Sigmoid colon (tissue), 7 donors: ENCODE measurements around the gene PARL. TPM values are rescaled to one million over a fixed set of nuclear protein-coding genes. Genes with fewer than 3 reads are reported as not detected.

ENCODE experiments used
- DNase-seq: peaks from one replicate; pipeline ENCODE4 v3.0.0-alpha.2; 2019
- H3K27ac ChIP-seq, 4 donors: fragments of 200-600 bp; sonication (generic); one replicate each; pipeline ENCODE4 v1.5.1; 2016 to 2019; ENCODE audit warnings: mild to moderate bottlenecking in 1 of 4
- H3K27me3 ChIP-seq, 3 donors: fragments of 200-600 bp; sonication (generic); one replicate each; pipeline ENCODE4 v1.5.1; 2019; ENCODE audit warnings: mild to moderate bottlenecking in 1 of 3
- H3K36me3 ChIP-seq, 4 donors: fragments of 200-600 bp; sonication (generic); one replicate each; pipeline ENCODE4 v1.5.1; 2016 to 2019
- H3K4me1 ChIP-seq, 4 donors: fragments of 200-600 bp; sonication (generic); one replicate each; pipeline ENCODE4 v1.5.1; 2017 to 2019
- H3K4me3 ChIP-seq, 4 donors: fragments of 200-600 bp; sonication (generic); one replicate each; pipeline ENCODE4 v1.5.1; 2017 to 2019; ENCODE audit warnings: mild to moderate bottlenecking in 2 of 4, moderate library complexity in 1 of 4
- H3K9me3 ChIP-seq, 4 donors: fragments of 200-600 bp in 3 of 4; sonication (generic) in 3 of 4; one replicate each; pipeline versions ENCODE4 v1.5.1 to v1.6.1; 2013 to 2019
- CTCF ChIP-seq, 4 experiments: fragments of 450-650 bp in 3 of 4; fragments of 200-600 bp in 1 of 4; IDR thresholded peaks; one replicate each; pipeline ENCODE4 v1.5.1; 2016 to 2019; ENCODE audit warnings: antibody characterized with exemption in 4 of 4, mild to moderate bottlenecking in 3 of 4, moderate library complexity in 2 of 4
- EP300 ChIP-seq, 4 donors: sonication (generic); formaldehyde crosslinking; IDR thresholded peaks; one replicate each; pipeline ENCODE4 v1.6.1; 2017; ENCODE audit warnings: antibody characterized with exemption in 4 of 4
- POLR2A ChIP-seq, 2 donors: fragments of 450-650 bp; IDR thresholded peaks; one replicate each; pipeline ENCODE4 v1.6.1; 2016; ENCODE audit warnings: antibody characterized with exemption in 2 of 2, mild to moderate bottlenecking in 2 of 2, moderate library complexity in 2 of 2
- POLR2AphosphoS5 ChIP-seq, 4 donors: sonication (generic); formaldehyde crosslinking; IDR thresholded peaks; one replicate each; pipeline ENCODE4 v1.6.1; 2017; ENCODE audit warnings: antibody characterized with exemption in 4 of 4
- WGBS, 2 donors: extraction: QIAGEN DNeasy Blood & Tissue Kit; methylation state at CpG; one replicate each; pipeline ENCODE4 v1.1.7; 2013; 5-methylcytosine and 5-hydroxymethylcytosine counted together
- intact Hi-C: fragments of 100-400 bp; cut with DNase I; formaldehyde crosslinking; loops from one replicate; pipeline ENCODE4 v1.15.1; 2023
- polyA plus RNA-seq, 3 donors: library from polyadenylated mRNA; stranded (reverse); fragments of 200-250 nt; gene quantifications; one replicate each; pipeline ENCODE4 v1.2.3, GENCODE V29; 2013
- total RNA-seq, 4 donors: library from RNA; depleted of rRNA; stranded (reverse); fragments of >200 nt; gene quantifications; one replicate each; pipeline ENCODE4 v1.1.0, GENCODE V29; 2016
- donor health status: healthy with polysubstance abuse.
- donor health status: Bipolar disorder and iron deficiency.
- donor health status: healthy.

PARL gene
- total and polyA plus RNA-seq, 7 donors: 52.1 to 87.9 (median 58.3) TPM

DNA sequence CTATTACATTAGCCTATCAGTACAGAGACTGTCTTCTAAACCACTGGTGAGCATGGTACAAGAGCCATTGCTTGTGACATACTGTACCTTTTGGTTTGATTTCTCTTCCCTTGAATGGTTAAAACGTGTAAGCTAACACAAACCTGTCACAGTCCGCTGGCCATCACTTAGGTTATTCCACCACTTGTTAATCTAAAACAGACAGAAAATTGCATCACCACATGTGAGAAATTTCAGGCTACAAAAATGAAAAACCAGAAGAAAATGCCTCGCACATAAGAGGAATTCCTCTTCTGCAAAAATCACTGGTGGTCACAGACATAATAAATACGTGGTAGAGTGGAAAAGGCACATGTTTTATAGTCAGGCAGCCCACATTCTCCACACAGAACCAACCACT lies 22.1 kb downstream of the PARL start:
- H3K27me3 ChIP-seq: no peaks in the 10 kb centered on the region
- TF ChIP-seq POLR2AphosphoS5 (IDR thresholded peaks at IDR 0.05) (no peak), EP300 (IDR thresholded peaks at IDR 0.05) (no peak), POLR2A (IDR thresholded peaks at IDR 0.05) (no peak), CTCF (IDR thresholded peaks at IDR 0.05) (no peak)
- no peaks in the 10 kb centered on the region for H3K9me3 ChIP-seq
- H3K4me3 ChIP-seq: no peak overlapping the region
- intact Hi-C loops: no loop called here
- no peaks in the 10 kb centered on the region for H3K4me1 ChIP-seq
- 90 to 92% methylated on average over 4 of the region's 4 CpGs for WGBS, 2 donors
- no peak overlapping the region for H3K27ac ChIP-seq
- no peak for DNase-seq
- H3K36me3 ChIP-seq: peaks cover 5 to 97% (median 52%) of the 10 kb centered on the region in 4 donors

- Histone ChIP-seq H3K36me3 (peaks cover 7 to 74% (median 31%) of the 10 kb centered on the region in 4 donors), H3K27ac (no peak overlapping the region), H3K9me3 (no peaks in the 10 kb centered on the region), H3K27me3 (no peaks in the 10 kb centered on the region), H3K4me1 (no peaks in the 10 kb centered on the region), H3K4me3 (no peak overlapping the region)
- TF ChIP-seq EP300 (IDR thresholded peaks at IDR 0.05): no peak
- TF ChIP-seq POLR2AphosphoS5 (IDR thresholded peaks at IDR 0.05): no peak
- no peak for TF ChIP-seq CTCF (IDR thresholded peaks at IDR 0.05)
- no peak for TF ChIP-seq POLR2A (IDR thresholded peaks at IDR 0.05)
- DNase-seq: no peak
- intact Hi-C loops: no loop called here
- WGBS, 2 donors: 95 to 97% methylated on average over 3 of the region's 3 CpGs
These were observed 26.8 kb downstream of the PARL start for GRCh38 chr3:183857863-183858262.

DNA sequence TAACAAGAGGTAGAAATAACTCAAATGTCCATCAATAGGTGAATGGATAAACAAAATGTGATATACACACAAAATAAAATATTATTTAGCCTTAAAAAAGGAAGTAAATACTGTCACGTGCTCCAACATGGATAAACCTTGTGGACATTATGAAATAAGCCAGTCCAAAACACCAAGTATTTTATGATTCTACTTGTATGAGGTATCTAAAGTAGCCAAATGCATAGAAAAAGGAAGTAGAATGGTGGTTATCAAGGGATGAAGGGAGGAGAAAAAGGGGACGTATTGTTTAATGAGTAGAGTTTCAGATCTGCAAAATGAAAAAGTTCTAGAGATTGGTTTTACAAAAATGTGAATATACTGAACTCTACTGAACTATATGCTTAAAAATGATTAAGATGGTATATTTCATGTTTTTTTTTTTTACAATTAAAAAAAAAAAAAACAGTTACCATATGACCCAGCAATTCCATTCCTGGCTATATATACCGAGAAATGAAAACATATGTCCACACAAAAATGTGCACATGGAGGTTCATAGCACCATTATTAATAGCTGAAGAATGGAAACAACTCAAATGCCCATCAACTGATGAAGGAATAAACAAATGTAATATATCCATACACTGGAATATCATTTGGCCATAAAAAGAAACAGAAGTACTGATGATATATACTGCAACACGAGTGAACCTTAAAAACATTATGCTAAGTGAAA lies 30.2 kb downstream of the PARL start:
- Histone ChIP-seq H3K4me3 (no peak overlapping the region), H3K4me1 (no peaks in the 10 kb centered on the region), H3K27me3 (no peaks in the 10 kb centered on the region), H3K36me3 (peaks cover 3 to 70% (median 12%) of the 10 kb centered on the region in 4 donors), H3K27ac (no peak overlapping the region), H3K9me3 (no peaks in the 10 kb centered on the region)
- no peak for DNase-seq
- TF ChIP-seq EP300 (IDR thresholded peaks at IDR 0.05) (no peak), POLR2AphosphoS5 (IDR thresholded peaks at IDR 0.05) (no peak), POLR2A (IDR thresholded peaks at IDR 0.05) (no peak), CTCF (IDR thresholded peaks at IDR 0.05) (no peak)
- WGBS, 2 donors: 88 to 94% methylated on average over 4 of the region's 4 CpGs
- intact Hi-C loops: no loop called here

- intact Hi-C loops: no loop called here
- Histone ChIP-seq H3K9me3 (no peaks in the 10 kb centered on the region), H3K4me1 (no peaks in the 10 kb centered on the region), H3K4me3 (no peak overlapping the region), H3K36me3 (peaks cover 9 to 81% (median 16%) of the 10 kb centered on the region in 4 donors), H3K27me3 (no peaks in the 10 kb centered on the region), H3K27ac (no peak overlapping the region)
- TF ChIP-seq CTCF (IDR thresholded peaks at IDR 0.05): no peak
- no peak for TF ChIP-seq EP300 (IDR thresholded peaks at IDR 0.05)
- TF ChIP-seq POLR2A (IDR thresholded peaks at IDR 0.05): no peak
- no peak for TF ChIP-seq POLR2AphosphoS5 (IDR thresholded peaks at IDR 0.05)
- WGBS, 2 donors: 87 to 92% methylated on average over 13 of the region's 13 CpGs
- no peak for DNase-seq
These were observed 38.9 kb downstream of the PARL start for GRCh38 chr3:183845608-183846288.
